Liver (tissue), 9 donors: ENCODE data around the gene SLC44A1. TPM values are rescaled to one million over a fixed set of nuclear protein-coding genes. Genes with fewer than 3 reads are reported as not detected.

Source experiments
- DNase-seq: peaks from one replicate; pipeline ENCODE4 v3.0.0-alpha.2; 2017; ENCODE audit warnings: low spot score
- H3K27ac ChIP-seq, 2 donors: one replicate each; pipeline ENCODE4 v1.7.0; 2013; ENCODE audit warnings: inconsistent platforms in 2 of 2, low read length in 2 of 2, control low read depth in 1 of 2, low read depth in 1 of 2, mild to moderate bottlenecking in 1 of 2
- H3K27me3 ChIP-seq, 4 donors: one replicate each; pipeline versions ENCODE4 v1.6.1 to v1.7.0; 2013; ENCODE audit warnings: low read length in 3 of 4, inconsistent platforms in 1 of 4, mild to moderate bottlenecking in 1 of 4, moderate library complexity in 1 of 4; ENCODE audit not compliant: control insufficient read depth in 4 of 4, insufficient read depth in 4 of 4
- H3K36me3 ChIP-seq, 4 donors: one replicate each; pipeline versions ENCODE4 v1.6.1 to v1.7.0; 2013; ENCODE audit warnings: low read length in 3 of 4, mild to moderate bottlenecking in 3 of 4, low read depth in 1 of 4, moderate library complexity in 1 of 4; ENCODE audit not compliant: control insufficient read depth in 4 of 4, insufficient read depth in 3 of 4
- H3K4me1 ChIP-seq, 4 donors: one replicate each; pipeline versions ENCODE4 v1.6.1 to v1.7.0; 2013; ENCODE audit warnings: low read length in 3 of 4, mild to moderate bottlenecking in 3 of 4, moderate library complexity in 1 of 4; ENCODE audit not compliant: control insufficient read depth in 4 of 4, insufficient read depth in 4 of 4
- H3K4me3 ChIP-seq, 3 donors: one replicate each; pipeline versions ENCODE4 v1.6.1 to v1.7.0; 2013; ENCODE audit warnings: low read length in 3 of 3, control low read depth in 1 of 3, low read depth in 1 of 3, mild to moderate bottlenecking in 1 of 3
- H3K9ac ChIP-seq, 2 donors: one replicate each; pipeline ENCODE4 v1.7.0; 2013; ENCODE audit warnings: low read length in 2 of 2, mild to moderate bottlenecking in 2 of 2, moderate library complexity in 2 of 2, control low read depth in 1 of 2, low read depth in 1 of 2
- H3K9me3 ChIP-seq, 4 donors: one replicate each; pipeline versions ENCODE4 v1.6.1 to v1.7.0; 2013; ENCODE audit warnings: low read length in 3 of 4; ENCODE audit not compliant: control insufficient read depth in 4 of 4
- FOXA1 ChIP-seq: IDR thresholded peaks from 2 replicates; pipeline ENCODE4 v1.6.1; 2016; ENCODE audit warnings: antibody characterized with exemption
- GABPA ChIP-seq, 2 donors: IDR thresholded peaks in 1 of 2; conservative IDR thresholded peaks in 1 of 2; 2 replicates each; pipeline ENCODE4 v1.6.1; 2016; ENCODE audit warnings: antibody characterized with exemption in 2 of 2, mild to moderate bottlenecking in 1 of 2, moderate library complexity in 1 of 2
- HNF4A ChIP-seq, 2 donors: conservative IDR thresholded peaks; 2 replicates each; pipeline ENCODE4 v1.6.1; 2016; ENCODE audit warnings: antibody characterized with exemption in 2 of 2, mild to moderate bottlenecking in 2 of 2
- JUND ChIP-seq, 2 donors: IDR thresholded peaks; 2 replicates each; pipeline ENCODE4 v1.6.1; 2016; ENCODE audit warnings: antibody characterized with exemption in 2 of 2
- RXRA ChIP-seq, 2 donors: IDR thresholded peaks; 2 replicates each; pipeline ENCODE4 v1.6.1; 2017 to 2018; ENCODE audit warnings: antibody characterized with exemption in 2 of 2, mild to moderate bottlenecking in 1 of 2
- SP1 ChIP-seq: IDR thresholded peaks from 2 replicates; pipeline ENCODE4 v1.6.1; 2018; ENCODE audit warnings: antibody characterized with exemption, mild to moderate bottlenecking
- WGBS: extraction: QIAGEN DNeasy Blood & Tissue Kit; methylation state at CpG from one replicate; pipeline ENCODE4 v1.1.7; 2013; 5-methylcytosine and 5-hydroxymethylcytosine counted together
- polyA plus RNA-seq, 2 donors: library from polyadenylated mRNA; stranded (reverse) in 1 of 2; unstranded in 1 of 2; fragments of 200-250 nt in 1 of 2; fragments of >200 nt in 1 of 2; fragmentation: Nextera tagmentation in 1 of 2; extraction: Ambion mirVana in 1 of 2; gene quantifications; one replicate each; pipeline versions ENCODE4 v1.2.1 to v1.2.3, GENCODE V29; 2013 to 2015
- total RNA-seq, 2 donors: library from RNA; depleted of rRNA; stranded (reverse); fragments of >200 nt; gene quantifications; one replicate each; pipeline ENCODE4 v1.2.3, GENCODE V29; 2014
- TF ChIP-seq, protein P1 (sequence below): IDR thresholded peaks from 2 replicates; pipeline ENCODE4 v1.6.1; 2016; ENCODE audit warnings: antibody characterized with exemption, mild to moderate bottlenecking
- TF ChIP-seq, protein P2 (sequence below): IDR thresholded peaks from 2 replicates; pipeline ENCODE4 v1.6.1; 2016; ENCODE audit warnings: antibody characterized with exemption
- donor health status: healthy.
- donor health status: healthy.
- donor health status: healthy.
- donor health status: healthy.
- donor health status: healthy.

Gene SLC44A1
- total and polyA plus RNA-seq, 4 donors: 18.1 to 73.1 (median 53.1) TPM

DNA sequence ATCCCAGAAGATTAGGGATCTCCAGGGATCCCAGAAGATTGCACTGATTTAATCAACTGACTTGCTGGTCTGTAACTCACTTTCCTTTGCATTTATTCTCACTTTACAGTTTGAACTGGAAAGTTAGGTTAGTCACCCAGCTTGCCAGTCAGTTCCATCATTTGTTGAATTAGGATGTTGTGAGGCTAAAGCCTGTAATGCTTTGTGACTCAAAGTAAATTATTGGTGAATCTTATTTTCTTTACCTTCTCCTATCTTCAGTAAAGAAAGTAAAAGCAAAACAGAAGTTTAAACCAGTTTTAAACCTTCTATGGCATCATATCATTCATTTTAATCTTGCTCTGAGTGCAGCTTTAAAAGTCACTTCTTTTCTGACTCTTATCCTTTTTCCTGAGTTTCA, 85.8 kb downstream of the SLC44A1 start (continued):
- TF ChIP-seq, protein P1, sequence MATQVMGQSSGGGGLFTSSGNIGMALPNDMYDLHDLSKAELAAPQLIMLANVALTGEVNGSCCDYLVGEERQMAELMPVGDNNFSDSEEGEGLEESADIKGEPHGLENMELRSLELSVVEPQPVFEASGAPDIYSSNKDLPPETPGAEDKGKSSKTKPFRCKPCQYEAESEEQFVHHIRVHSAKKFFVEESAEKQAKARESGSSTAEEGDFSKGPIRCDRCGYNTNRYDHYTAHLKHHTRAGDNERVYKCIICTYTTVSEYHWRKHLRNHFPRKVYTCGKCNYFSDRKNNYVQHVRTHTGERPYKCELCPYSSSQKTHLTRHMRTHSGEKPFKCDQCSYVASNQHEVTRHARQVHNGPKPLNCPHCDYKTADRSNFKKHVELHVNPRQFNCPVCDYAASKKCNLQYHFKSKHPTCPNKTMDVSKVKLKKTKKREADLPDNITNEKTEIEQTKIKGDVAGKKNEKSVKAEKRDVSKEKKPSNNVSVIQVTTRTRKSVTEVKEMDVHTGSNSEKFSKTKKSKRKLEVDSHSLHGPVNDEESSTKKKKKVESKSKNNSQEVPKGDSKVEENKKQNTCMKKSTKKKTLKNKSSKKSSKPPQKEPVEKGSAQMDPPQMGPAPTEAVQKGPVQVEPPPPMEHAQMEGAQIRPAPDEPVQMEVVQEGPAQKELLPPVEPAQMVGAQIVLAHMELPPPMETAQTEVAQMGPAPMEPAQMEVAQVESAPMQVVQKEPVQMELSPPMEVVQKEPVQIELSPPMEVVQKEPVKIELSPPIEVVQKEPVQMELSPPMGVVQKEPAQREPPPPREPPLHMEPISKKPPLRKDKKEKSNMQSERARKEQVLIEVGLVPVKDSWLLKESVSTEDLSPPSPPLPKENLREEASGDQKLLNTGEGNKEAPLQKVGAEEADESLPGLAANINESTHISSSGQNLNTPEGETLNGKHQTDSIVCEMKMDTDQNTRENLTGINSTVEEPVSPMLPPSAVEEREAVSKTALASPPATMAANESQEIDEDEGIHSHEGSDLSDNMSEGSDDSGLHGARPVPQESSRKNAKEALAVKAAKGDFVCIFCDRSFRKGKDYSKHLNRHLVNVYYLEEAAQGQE: no peak
- TF ChIP-seq, protein P2, sequence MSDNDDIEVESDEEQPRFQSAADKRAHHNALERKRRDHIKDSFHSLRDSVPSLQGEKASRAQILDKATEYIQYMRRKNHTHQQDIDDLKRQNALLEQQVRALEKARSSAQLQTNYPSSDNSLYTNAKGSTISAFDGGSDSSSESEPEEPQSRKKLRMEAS: no peak
- no peak for TF ChIP-seq FOXA1
- TF ChIP-seq SP1: no peak

DNA sequence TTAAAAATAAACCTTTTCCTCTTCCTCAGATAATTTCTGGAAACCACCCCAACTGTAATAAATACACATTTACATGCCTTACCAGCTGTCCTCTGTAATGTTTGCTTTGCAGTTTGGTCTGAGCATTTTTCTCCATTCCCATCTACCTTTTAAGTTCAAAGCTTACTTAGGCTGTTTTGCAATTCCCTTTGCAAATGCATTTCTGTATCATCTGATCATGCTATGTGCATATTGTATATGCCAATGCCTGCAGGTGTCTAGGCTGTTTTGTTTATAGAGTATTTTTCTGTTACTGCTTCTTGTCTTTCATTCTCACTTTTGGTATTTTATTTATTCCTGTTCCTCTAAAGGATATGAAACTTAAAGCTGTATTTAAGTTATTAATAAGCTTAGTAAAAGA, 86.3 kb downstream of the SLC44A1 start:
- Histone ChIP-seq H3K9me3 (no peaks in the 10 kb centered on the region), H3K9ac (no peak overlapping the region), H3K36me3 (no peaks in the 10 kb centered on the region), H3K27ac (peak overlapping the region; percentile 4 to 63), H3K4me3 (no peak overlapping the region), H3K4me1 (peaks cover 2 to 12% (median 9%) of the 10 kb centered on the region in 4 donors), H3K27me3 (no peaks in the 10 kb centered on the region)
- no peak for DNase-seq
- TF ChIP-seq GABPA (IDR thresholded peaks at IDR 0.05 in 1 of 2, conservative IDR thresholded peaks at IDR 0.05 in 1 of 2): no peak
- peak in 1 of 2 donors; percentile 38 for TF ChIP-seq HNF4A (conservative IDR thresholded peaks at IDR 0.05)
- TF ChIP-seq JUND (IDR thresholded peaks at IDR 0.05): peak in 1 of 2 donors; percentile 25

DNA sequence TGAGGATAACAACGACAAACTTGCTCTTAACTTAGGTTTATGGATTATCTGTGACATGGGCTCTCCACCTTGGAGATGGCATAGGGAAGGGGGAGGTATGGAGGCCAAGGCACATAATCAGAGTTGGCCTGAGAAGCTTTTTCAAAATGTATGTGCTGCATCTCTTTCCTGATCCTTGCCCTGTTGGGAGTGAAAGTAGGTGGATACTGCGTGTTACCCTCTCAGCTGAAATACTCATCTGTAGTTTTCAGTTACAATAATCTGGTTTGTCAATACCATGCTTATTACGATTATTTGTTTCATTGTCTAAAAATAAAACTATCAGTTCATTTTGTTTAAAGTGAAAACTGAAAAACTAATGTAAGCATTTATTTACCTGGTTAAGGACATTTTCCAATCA, 86.7 kb downstream of the SLC44A1 start:
- Histone ChIP-seq H3K9ac (no peak overlapping the region), H3K4me3 (no peak overlapping the region), H3K27ac (no peak overlapping the region), H3K9me3 (no peaks in the 10 kb centered on the region), H3K36me3 (peaks cover 0 to under 1% (median 0%) of the 10 kb centered on the region in 4 donors), H3K4me1 (peaks cover 2 to 12% (median 9%) of the 10 kb centered on the region in 4 donors), H3K27me3 (no peaks in the 10 kb centered on the region)
- 75% methylated on average over 3 of the region's 3 CpGs for WGBS
- DNase-seq: no peak
- TF ChIP-seq JUND (IDR thresholded peaks at IDR 0.05): no peak
- TF ChIP-seq, protein P1: no peak
- no peak for TF ChIP-seq GABPA (IDR thresholded peaks at IDR 0.05 in 1 of 2, conservative IDR thresholded peaks at IDR 0.05 in 1 of 2)

DNA sequence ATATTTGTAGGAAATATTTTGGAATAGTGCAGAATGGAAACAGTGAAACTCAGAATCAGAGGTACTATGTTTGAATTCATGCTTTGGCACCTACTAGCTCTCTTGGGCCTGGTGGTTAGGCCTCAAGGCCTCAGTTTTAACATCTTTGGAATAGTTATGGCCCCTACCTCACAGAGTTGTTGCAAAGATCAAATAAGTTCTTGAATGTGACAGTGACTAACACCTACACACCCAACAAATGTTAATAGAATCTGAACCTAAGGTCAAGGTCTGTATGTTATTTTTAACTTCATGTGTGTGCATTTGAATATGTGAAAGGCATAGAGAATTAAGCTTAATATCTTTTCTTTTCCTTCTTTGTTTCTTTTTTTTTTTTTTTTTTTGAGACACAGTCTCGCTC, 87.3 kb downstream of the SLC44A1 start:
- Histone ChIP-seq H3K27ac (no peak overlapping the region), H3K4me1 (peaks cover 2 to 12% (median 9%) of the 10 kb centered on the region in 4 donors), H3K9ac (no peak overlapping the region), H3K9me3 (no peaks in the 10 kb centered on the region), H3K36me3 (peaks cover 0 to 7% (median 4%) of the 10 kb centered on the region in 4 donors), H3K4me3 (no peak overlapping the region), H3K27me3 (no peaks in the 10 kb centered on the region)
- DNase-seq: no peak
- TF ChIP-seq HNF4A (conservative IDR thresholded peaks at IDR 0.05): peak; percentile 71 to 77
- peak in 1 of 2 donors; percentile 40 for TF ChIP-seq RXRA (IDR thresholded peaks at IDR 0.05)
- TF ChIP-seq SP1: no peak
- 93% methylated on average over 1 of the region's 1 CpG for WGBS
